COLO829 (cell line): ENCODE results near the gene LLCFC1.
A peak's percentile ranks its signal among the peaks of the same experiment; 100 is the strongest.

ENCODE experiments used
- DNase-seq: peaks from one replicate; pipeline ENCODE4 v3.0.0; 2012; ENCODE audit warnings: low spot score

The LLCFC1 gene

DNA sequence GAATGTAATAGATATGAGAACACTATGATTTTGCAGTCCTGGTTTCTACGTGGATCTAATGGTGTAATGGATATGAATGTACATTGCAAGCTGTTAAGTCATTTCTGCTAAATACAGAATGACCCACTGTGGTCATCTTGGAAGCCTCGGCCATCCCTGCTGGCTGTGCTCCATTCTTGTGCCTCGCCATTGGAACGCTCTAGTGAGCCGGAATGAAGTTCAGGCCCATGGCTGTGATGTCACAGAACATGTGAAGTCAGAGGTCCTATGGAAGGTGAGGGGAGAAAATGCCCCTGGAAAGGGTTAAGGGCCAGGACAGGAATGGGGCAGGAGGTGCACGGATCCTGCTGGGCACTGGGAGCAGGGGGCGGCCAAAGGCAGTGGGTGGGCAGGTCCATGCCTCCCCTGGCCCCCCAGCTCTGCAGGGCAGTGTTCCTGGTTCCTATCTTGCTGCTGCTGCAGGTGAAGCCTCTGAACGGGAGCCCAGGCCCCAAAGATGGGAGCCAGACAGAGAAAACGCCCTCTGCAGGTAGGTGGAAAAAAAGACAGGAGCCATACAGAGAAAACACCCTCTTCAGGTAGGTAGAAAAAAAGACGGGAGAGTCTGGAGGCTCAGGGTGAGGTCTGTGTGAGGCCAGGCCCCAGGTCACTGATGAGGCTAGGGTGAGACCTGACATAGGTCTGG, at the start of gene LLCFC1:
Gene LLCFC1 (plus strand): TSS at position 259 of the 685 bp plus-strand sequence. CDS start 138 bp downstream, at position 397.
- no peak for DNase-seq

DNA sequence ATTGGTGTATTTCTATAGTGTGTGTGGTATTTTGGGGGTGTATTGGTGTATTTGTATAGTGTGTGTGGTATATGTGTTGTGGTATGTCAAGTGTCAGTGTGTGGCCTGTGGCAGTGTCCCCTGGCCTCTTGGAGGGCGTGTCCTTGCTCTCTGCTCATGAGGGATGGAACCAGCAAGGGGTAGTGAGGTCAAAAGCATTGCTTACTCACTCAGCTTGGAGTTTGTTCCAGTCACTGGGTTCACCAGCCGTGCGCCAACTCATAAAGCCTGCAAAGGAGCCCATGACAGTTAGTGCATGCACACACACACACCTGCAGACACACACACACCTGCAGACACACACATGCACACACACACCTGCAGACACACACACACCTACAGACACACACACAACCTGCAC, 49.5 kb upstream of the LLCFC1 start:
- no peak for DNase-seq

DNA sequence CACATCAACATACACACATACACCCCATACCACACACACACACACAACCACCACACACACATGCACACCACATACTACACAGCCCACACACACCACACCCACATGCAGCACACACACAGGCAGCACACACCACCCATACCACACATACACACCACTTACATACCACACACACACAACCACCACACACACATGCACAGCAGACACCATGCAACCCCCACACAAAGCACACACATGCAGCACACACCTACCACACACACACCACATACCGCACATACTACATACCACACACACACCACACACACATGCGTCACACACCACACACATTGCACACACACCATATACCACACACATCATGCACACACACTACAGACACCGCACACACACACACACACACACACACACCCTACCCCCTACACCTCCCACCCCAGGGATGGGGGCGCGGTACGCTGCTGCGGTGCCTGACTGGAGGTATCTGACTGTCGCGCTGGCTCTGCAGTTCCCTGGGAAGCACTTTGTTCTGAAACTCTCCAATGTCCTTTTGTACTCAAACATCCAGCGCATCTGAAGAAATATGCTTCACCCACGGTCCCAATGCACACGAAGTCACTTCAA, 48.3 kb upstream of the LLCFC1 start:
- DNase-seq, result no peak

DNA sequence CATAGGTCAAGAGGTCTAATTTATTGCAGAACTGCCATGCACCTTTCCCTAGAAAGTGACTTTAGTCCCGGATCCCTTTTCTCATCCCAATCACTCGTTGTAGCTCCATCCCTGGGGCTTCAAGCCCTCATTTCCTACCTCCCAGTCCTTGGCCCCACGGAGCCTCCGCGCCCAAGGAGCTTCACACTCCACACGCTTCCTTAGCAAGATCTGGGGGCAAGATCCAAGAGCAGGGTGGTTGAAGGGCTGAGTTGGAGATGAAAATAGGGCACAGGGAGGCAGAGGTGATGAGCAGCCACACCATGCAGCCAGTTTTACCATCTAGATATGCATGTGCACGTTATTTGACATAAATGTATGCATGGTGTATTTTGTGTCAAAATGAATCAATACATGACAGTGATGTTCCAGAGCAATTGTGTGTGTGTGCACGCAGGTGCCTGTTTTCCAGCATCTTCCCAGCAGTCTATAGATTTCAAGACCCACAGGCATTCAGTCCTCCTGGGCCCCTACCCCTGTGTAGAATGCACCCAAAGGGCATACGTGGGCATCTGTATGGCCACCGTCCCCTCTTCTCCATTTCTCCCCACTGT, 47.7 kb upstream of the LLCFC1 start:
- no peak for DNase-seq

DNA sequence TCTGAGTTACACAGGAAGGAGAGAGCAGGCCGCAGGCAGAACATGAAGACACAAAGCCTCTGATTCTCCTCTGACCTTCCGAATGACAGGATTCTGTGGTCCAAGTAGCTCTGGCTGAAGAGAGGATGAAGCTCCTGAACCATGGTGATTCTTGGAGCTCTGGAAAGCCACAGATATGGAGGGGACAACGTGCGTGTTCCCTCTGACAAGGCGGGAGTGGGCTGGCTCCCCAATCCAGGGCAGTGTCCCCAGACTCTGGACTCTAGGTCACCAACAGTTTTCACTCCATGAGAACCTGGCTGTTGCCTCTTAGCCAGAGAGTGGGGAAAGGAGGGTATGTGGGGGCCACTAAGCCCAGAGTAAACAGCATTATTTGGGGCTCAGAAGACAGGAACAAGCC, 46.3 kb upstream of the LLCFC1 start:
- DNase-seq, result no peak

DNA sequence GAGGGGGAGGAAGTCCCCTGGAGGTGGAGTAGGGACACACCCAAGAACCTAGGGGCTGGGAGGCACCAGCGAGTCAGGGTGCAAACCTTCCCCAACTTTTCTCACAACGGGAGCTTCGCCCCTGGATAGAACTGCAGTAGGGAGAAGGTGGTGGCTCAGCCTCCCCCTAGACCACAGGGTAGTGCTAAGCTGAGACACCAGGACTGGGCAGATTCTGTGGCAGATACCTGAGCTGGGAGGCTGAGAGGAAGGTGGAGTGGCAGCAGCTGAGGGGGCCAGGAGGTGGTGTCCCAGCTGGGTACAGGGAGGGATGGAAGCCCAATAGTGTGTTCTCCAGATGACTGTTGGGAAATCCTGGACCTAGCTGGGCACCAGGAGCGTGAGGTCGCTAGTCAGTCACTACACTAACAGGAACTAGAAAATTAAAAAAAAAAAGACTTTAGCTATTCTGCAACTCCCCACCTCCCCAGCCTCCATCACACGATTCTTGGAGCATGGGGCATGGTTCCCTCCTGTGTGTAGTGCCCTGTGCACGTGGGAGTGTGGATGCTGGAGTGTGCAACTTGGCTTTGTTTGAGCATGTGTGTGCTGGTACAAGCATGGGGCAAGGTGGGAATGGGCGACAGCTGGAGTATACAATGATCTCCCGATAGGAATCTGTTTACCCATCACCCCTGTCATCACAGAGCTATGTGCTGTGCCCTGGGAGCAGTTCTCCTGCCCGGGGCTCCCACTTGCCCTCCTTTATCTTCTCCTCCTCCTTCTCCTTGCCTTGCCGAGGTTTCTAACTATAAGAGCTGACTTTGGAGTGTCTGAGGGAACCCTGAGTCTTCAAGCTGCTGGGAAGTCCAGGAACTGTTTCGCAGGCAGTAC, 44.9 kb upstream of the LLCFC1 start:
- DNase-seq, result no peak

DNA sequence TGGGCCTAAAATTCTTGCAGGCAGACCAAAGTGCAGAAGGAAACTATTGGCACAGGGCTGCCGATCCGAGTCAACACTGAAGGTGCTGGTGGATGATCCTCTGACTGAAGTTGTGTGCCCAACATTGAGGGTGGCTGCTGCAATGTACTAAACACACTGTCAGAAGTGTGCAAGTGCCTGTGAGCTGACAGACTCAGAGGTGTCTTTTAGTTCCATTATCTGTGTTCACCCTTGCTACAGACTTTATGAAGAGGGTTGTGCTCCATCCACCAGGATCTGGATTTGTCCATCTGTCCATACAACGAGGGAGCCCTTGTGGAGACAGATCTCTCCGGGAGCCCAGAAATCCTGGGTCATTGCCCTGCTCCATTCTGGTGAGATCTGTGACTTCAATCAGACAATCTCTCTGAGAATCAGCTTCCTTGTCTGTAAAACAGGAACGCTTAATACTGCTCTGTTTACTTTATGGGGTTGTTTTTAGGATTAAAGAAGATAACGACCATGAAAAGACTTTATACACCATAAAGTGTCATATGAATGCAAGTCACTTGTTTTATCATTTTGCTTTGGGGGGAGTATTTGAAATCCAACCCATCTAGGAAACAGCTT, 44.2 kb upstream of the LLCFC1 start:
- no peak for DNase-seq

DNA sequence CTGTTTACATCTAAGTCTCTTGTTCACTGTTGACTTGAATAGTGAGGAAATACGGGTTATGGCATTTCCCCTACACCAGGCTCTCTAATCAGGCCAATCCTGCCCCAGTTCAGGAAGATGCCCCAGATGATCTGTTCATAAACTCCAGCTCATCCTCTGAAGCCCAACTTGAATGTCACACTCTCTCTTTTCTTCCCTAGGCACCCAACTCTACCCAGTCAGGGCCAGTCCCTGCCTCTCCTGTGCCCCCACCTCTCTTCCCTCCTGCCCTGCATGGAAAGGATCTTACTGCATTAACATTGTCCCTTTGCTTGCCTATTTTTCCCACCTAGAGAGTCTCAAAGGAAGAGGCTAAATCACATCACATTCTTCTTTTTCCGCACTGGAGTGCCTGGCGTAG, 43.1 kb upstream of the LLCFC1 start:
- DNase-seq, result no peak

DNA sequence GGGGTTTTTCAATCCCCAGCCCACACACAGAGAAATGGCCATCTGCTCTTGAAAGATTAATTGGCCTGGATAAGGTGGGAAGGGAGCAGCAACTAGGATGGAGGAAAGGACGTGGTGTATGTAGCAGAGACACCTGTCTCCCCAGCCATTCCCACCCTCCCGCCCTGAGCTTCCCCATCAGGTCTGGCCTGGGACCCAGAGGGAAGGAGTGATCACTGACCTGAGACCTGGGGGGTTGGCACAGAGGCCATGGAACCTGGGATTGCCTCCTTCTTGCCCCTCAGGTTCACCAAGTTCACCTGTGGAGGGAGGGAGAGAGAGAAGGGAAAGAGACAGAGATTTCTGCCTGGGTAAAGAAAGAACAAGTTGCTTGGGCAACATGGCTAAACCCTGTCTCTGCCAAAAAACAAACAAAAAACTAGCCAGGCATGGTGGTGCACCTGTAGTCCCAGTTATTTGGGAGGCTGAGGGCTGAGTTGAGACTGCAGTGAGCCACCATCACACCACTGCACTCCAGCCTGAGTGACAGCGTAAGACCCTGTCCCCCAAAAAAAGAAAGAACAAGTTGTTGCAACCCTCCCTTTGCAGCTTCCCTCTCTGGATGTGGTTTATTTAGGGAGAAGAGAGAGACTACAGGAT, 42.4 kb upstream of the LLCFC1 start:
- DNase-seq, result no peak

DNA sequence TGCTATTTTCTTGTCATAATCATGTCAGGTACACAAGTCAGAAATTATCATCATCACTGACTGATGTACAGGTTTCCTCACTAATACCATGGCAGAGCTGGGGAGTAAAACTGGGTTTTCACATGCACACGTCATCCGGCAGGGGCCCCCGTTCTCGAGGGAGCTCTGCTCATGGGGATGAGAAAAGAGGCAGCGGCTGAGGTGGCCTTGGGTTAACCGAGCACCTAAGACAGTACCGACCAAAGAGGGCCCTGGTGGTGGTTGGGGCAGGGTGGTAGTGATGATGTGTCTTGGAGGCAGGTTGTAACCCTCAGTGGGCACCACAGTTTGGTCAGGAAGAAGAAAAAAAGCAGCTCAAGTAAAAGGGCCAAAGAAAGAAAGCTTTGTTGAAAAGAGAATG, 41.6 kb upstream of the LLCFC1 start:
- no peak for DNase-seq

DNA sequence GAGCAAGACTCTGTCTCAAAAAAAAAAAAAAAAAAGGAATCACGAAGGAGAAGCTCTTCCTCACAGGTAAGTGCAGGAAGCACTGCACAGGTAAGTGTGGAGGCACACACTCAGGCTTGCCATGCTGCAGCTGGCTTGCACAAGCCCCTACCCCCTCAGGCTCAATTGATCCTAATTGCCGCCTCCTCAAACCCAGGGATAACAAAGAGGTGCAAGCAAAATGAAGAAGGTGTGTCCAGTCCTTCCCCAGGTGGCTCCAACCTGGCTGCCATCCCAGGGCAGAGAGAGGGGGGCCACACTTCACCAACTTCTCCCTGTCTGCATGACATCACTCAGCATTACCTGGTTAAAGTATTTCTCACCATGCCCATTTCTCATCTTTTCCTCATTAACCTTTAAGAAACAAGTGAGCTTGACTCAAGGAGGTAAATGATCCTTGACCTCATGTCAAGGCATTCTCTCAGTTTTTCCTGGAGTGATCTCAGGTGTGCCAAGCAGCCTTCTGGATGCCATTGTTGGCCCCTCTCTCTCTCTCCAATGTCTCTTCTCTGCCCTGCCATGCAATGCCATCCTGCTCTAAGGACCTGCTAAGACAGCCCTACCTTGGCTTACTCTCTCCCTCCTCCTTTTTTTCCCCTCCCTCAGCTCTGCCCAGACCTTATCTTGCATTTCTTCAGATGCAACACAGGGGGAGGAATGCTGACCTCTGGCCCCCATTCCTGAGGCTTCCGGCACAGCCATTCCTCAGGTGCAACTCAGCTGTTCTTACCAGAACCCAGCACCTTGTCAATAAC, 40.7 kb upstream of the LLCFC1 start:
- DNase-seq, result no peak

DNA sequence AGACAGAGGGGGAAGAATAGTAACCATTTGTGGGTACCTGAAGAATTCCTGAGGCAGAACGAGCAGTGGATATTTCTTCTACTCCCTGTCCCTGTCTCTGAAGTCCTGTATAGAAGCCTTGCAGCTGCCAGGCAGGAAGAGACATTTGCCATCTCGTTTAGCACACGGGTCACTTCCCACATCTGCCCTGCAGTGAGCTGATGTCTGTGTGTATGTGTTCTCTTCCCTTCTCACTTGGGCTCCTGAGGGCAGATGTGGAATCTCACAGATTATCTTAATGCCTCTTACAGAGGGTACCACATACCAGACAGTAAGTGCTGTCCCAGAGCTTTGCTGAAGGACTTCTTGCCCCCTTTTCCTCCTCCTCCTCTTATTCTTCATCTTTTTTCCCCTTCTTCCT, 39.6 kb upstream of the LLCFC1 start:
- no peak for DNase-seq

DNA sequence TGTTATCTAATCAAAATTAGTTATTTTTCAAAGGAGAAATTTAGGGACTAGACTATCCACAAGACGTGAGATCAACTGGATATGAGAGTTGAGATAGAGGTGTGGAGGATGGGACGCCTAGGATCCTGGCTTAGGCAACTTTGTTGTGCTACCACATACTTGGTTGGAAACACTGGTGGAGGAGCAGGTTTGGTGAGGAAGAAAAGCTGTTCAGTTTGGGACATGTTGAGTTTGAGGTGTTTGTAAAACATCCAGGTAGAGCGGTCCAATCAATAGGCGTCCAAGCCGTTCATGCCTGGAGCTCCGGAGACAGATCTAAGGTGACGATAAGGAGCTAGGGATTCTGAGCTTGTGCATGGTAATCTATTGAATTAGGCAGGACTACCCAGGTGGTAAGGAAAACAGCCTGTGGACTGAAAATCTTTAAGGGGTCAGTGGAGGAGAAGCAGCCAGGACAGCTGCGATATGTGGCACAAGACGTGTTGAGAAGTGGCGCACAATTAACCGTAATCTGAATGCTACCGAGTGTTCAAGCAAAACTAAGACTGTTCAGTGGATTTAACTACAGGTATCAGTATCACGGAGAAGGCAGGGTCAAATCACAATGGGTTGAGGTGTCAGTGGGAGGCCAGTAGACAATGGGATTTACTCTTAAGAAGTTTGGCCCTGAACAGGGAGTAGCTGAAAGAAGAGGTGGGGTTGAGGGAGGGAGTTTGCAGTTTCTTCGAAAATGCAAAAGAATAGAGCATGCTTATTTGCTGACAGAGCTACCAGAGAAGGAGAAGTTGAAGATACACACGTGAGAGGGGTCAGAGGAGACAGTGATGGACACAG, 37.6 kb upstream of the LLCFC1 start:
- DNase-seq, result no peak

DNA sequence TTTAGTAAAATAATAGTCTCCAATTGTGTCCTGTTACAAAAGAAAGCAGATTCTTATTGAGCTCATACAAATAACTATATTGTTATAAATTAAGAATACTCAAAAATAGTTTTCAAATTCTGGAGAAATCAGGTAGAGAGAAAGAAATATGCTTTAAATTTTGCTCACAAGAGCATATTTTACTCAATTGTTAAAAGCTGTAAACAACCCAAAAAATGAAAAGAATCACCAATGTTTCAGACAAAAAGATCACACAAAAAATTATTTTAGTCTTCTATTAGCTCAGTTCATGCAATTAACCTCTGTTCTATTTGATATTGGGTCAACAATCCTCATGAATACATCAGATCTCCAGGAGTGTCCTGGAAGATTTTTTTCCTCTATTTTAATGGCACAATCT, 35.2 kb upstream of the LLCFC1 start:
- no peak for DNase-seq

DNA sequence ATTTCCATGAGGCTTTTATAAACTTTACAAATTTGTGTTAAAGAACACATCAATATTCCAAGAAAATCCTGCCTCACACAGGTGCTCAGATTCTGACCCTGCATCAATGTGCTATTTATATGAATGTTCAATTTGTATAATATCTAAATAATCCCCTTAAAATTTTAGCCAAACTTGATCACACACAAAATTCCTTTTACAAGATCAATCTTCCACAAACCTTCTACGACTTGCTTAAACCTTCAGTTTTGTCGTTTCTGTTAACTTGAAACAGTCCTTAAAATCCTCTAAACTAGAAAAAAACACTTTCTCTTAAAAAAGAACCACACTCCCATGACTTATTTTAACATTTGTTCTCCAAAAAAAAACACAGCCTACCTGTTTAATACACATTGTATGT, 33.5 kb upstream of the LLCFC1 start:
- no peak for DNase-seq

DNA sequence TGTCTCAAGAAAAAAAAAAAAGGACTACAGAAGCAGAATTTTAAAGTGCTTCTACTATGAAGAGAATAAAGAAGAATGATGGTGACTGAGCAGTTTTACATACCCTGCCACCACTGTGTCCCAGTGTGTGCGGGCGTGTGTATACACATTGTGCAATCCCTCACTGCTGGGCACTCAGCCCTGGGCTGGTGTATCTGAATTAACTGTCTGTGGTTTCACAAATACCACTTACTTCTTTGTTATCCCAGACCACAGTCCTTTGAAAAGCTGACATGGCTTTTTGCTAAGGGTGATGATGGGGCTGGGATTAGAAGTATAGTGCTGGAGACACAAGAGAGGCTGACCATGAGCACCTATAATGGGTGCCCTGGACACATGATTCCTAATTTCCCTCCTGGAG, 32.6 kb upstream of the LLCFC1 start:
- DNase-seq, result no peak

DNA sequence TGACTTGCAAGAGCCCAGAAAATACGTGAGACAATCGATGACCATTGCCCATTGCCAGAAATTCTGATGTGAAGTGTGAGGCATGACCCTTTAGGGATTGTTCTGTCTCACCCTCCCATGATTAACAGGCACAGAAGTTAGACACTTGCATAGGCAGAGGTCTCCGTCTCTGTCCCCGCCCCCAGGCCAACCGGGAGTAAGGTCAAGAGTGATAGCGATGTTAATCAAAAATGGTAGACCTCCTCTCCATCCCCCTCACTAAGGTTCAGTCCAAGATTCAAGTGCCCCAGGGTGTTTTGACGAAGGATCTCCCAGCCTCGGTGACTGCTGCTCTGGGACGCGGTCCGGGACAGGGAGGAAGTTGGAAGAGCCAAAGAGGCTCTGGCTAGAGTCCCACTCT, 31.0 kb upstream of the LLCFC1 start:
- DNase-seq, result no peak

DNA sequence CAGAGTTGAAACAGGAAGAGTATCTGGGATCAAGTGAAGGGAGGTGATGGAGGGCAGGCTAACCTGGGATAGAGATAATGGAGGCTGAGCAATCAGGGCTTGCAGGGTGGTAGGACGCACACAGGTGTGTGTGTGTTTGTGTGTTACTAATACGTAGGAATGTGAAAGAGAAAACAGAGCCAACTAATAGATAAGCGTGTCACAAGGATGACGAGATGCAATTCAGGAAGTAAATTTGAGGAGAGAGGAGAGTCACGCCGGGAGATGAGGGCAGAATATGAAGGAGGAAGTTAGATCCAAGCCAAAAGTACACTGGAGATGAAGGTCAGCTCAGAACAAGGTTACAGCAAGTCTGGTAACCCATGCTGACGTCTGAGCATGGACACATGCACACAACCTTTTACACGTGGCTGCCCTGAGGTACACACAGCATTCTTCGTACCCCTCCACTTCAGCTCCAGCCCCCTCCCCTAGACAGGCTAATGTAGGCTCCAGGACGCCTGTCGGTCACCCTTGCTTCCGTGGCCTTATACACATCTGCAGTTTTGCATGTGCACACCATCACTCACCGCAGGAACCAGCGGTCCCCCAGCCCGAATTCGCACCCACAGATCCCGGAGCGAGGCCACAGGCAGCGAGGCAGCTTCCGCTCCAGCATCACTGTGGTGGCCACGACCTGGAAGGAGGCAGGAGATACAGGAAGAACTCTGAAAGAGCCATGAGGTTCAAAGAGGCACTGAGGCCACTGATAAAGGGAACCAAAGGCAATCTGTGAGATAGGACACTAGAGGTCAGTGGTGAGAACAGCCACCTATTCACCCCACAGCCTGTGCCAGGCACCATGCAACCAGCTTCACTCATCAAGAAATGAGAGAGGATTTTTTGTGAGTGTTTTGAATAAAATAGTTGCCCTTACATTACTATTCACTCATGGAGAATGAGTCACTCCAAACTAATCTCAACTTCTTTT, 30.1 kb upstream of the LLCFC1 start:
- DNase-seq, result peak; percentile 77

DNA sequence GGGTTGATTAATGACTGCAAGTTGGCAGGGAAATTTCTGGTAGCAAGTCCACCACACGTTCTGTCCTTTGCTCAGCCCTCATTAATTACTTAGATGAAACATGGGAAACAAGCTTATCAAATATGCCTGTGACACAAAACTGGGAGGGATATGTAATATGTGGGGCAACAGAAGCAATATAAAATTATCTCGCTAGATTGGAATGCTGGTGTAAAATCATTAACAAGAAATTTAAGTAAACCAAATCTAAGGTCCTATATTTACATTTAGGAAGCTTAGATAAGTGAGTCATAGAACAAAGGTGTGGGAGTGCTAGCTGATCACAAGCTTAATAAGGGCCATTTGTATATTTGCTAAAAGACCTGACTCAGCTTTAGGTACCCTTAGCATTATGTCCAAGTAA, 29.3 kb upstream of the LLCFC1 start:
- no peak for DNase-seq
